ENCODE measurements around the gene PTCD2. TPM values are rescaled to one million over a fixed set of nuclear protein-coding genes. Genes with fewer than 3 reads are reported as not detected.
"Not testable (repeated sequence)": the region's sequence is repeated elsewhere in the genome, so short reads cannot be mapped to it uniquely, and the experiment has no call there.

The PTCD2 gene
- total RNA-seq, 1 donor from 2014 or later, result 12.1 TPM

GRCh38 chr5:72307573-72307967 lies 12.6 kb upstream of the PTCD2 start:
- H3K36me3 Mint-ChIP-seq, result peaks cover 25% of the 10 kb centered on the region
- no peak for TF ChIP-seq CTCF (conservative IDR thresholded peaks at IDR 0.05)
- no peak for DNase-seq (ENCODE audit: extremely low spot score, unreplicated experiment)
- peak overlapping the region; percentile 97 for H3K27ac Mint-ChIP-seq
- no peaks in the 10 kb centered on the region for H3K27me3 Mint-ChIP-seq
- H3K9me3 Mint-ChIP-seq, result no peaks in the 10 kb centered on the region
- peak overlapping the region; percentile 92 for H3K4me3 Mint-ChIP-seq
- H3K4me1 Mint-ChIP-seq (ENCODE audit: unreplicated experiment), result peaks cover 16% of the 10 kb centered on the region

GRCh38 chr5:72307968-72308852 lies 12.0 kb upstream of the PTCD2 start:
- Mint-ChIP-seq H3K27ac (peak overlapping the region; percentile 97), H3K9me3 (no peaks in the 10 kb centered on the region), H3K27me3 (no peaks in the 10 kb centered on the region), H3K36me3 (peaks cover 19% of the 10 kb centered on the region), H3K4me1 (ENCODE audit: unreplicated experiment) (peaks cover 16% of the 10 kb centered on the region), H3K4me3 (peak overlapping the region; percentile 92)
- peak; percentile 80 for TF ChIP-seq CTCF (conservative IDR thresholded peaks at IDR 0.05)
- peak; percentile 97 for DNase-seq (ENCODE audit: extremely low spot score, unreplicated experiment)

GRCh38 chr5:72308853-72309191 lies 11.4 kb upstream of the PTCD2 start:
- peak overlapping the region; percentile 97 for H3K27ac Mint-ChIP-seq
- peaks cover 21% of the 10 kb centered on the region for H3K36me3 Mint-ChIP-seq
- H3K27me3 Mint-ChIP-seq, result no peaks in the 10 kb centered on the region
- peak overlapping the region; percentile 92 for H3K4me3 Mint-ChIP-seq
- no peaks in the 10 kb centered on the region for H3K9me3 Mint-ChIP-seq
- DNase-seq (ENCODE audit: extremely low spot score, unreplicated experiment), result no peak
- TF ChIP-seq CTCF (conservative IDR thresholded peaks at IDR 0.05), result no peak
- H3K4me1 Mint-ChIP-seq (ENCODE audit: unreplicated experiment), result peaks cover 16% of the 10 kb centered on the region

- Mint-ChIP-seq H3K9me3 (no peaks in the 10 kb centered on the region), H3K4me3 (no peak overlapping the region), H3K4me1 (ENCODE audit: unreplicated experiment) (peaks cover 11% of the 10 kb centered on the region), H3K27ac (no peak overlapping the region), H3K36me3 (peaks cover 22% of the 10 kb centered on the region), H3K27me3 (no peaks in the 10 kb centered on the region)
- no peak for DNase-seq (ENCODE audit: extremely low spot score, unreplicated experiment)
- no peak for TF ChIP-seq CTCF (conservative IDR thresholded peaks at IDR 0.05)
Measured at GRCh38 chr5:72313141-72313540, 7.0 kb upstream of the PTCD2 start.

- H3K27ac Mint-ChIP-seq, result no peak overlapping the region
- peaks cover 5% of the 10 kb centered on the region for H3K4me1 Mint-ChIP-seq (ENCODE audit: unreplicated experiment)
- H3K27me3 Mint-ChIP-seq, result no peaks in the 10 kb centered on the region
- H3K9me3 Mint-ChIP-seq, result no peaks in the 10 kb centered on the region
- TF ChIP-seq CTCF (conservative IDR thresholded peaks at IDR 0.05), result peak; percentile 48
- no peak overlapping the region for H3K4me3 Mint-ChIP-seq
- DNase-seq (ENCODE audit: extremely low spot score, unreplicated experiment), result no peak
- H3K36me3 Mint-ChIP-seq, result peaks cover 22% of the 10 kb centered on the region
Measured at GRCh38 chr5:72314571-72315172, 5.5 kb upstream of the PTCD2 start.

GRCh38 chr5:72319435-72319975 lies 668 bp upstream of the PTCD2 start:
- Mint-ChIP-seq H3K4me3 (peak overlapping the region; percentile 98), H3K36me3 (peaks cover 12% of the 10 kb centered on the region), H3K4me1 (ENCODE audit: unreplicated experiment) (peaks cover 11% of the 10 kb centered on the region), H3K27ac (peak overlapping the region; percentile 77)
- H3K9me3 Mint-ChIP-seq; DNase-seq (ENCODE audit: extremely low spot score, unreplicated experiment); H3K27me3 Mint-ChIP-seq: not testable (repeated sequence)
